Sigmoid colon (tissue), 3 donors: Measurements from ENCODE around the gene BDKRB2.

Experiments used
- CTCF ChIP-seq, 4 experiments: fragments of 450-650 bp in 3 of 4; fragments of 200-600 bp in 1 of 4; IDR thresholded peaks; one replicate each; pipeline ENCODE4 v1.5.1; 2016 to 2019; ENCODE audit warnings: antibody characterized with exemption in 4 of 4, mild to moderate bottlenecking in 3 of 4, moderate library complexity in 2 of 4
- POLR2A ChIP-seq, 2 donors: fragments of 450-650 bp; IDR thresholded peaks; one replicate each; pipeline ENCODE4 v1.6.1; 2016; ENCODE audit warnings: antibody characterized with exemption in 2 of 2, mild to moderate bottlenecking in 2 of 2, moderate library complexity in 2 of 2

- TF ChIP-seq CTCF (IDR thresholded peaks at IDR 0.05) (no peak), POLR2A (IDR thresholded peaks at IDR 0.05) (no peak)
These were observed 52.4 kb downstream of the BDKRB2 start for GRCh38 chr14:96257056-96257455.
